Stimulated activated CD4-positive, alpha-beta T cell treated with anti-CD3 and anti-CD28 coated beads, Interleukin-1b, Interleukin-23, amount 100 ng/mL, for 1 hour (primary cell): ENCODE results near the gene CNTNAP5.

Experiments
- DNase-seq, 2 donors: peaks; one replicate each; pipeline ENCODE4 v3.0.0-alpha.2; 2020; ENCODE audit warnings: low read depth in 2 of 2

The CNTNAP5 gene

DNA sequence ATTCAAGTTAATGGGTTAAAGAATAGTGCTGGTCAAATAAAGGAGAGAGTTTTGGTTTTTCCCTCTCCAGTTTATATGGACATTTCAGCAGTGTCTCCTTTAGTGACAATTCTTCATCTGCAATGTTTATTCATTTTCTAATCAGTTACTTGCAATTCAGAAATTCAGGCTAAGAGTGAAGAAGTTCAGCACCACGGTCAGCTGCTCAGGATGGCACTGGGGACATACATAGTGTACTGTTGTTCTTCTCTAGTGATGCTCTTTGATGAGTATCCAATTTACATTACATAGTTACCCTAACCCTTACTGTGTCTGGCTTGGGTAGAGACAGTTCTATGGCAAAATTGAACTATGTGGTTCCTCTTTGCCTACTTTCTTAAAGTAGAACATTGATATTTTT lies 412.7 kb downstream of the CNTNAP5 start:
- DNase-seq = no peak

DNA sequence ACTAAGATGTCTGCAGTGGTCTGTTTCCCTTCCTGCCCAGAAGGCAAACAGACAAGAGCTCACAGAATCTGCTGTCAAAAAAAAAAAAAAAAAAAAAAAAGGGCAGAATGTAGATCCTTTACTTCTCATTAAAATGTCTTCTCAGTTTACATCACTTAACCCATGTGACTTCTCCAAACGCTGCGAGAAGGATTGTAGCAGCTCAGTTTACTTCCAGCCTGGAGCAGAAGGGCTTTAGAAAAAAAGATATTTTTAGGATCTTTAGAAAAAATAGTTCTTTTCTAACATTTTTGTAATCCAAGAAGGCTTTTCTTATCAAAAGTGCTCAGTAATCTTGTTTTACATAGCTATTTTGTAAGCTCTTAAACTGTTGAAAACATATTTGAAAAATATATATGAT lies 425.4 kb downstream of the CNTNAP5 start:
- no peak for DNase-seq

DNA sequence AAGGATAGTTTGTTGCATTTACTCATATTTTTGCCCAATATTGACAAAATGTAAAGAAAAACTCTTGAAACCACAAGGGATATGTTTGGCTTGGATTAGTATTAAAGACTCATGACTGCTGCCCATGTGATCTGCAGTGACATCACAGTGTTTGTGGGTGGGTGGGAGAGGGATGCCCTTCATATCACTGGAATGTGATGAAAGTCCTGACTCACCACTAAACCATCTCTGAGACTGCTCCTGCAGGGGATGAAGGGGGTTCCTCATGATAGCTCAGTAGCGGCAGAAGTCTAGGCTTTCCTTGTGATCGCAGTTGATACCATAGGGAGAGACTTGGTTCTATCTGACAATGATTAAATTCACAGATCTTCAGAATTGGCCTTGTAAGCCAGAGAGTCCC lies 451.2 kb downstream of the CNTNAP5 start:
- no peak for DNase-seq

DNA sequence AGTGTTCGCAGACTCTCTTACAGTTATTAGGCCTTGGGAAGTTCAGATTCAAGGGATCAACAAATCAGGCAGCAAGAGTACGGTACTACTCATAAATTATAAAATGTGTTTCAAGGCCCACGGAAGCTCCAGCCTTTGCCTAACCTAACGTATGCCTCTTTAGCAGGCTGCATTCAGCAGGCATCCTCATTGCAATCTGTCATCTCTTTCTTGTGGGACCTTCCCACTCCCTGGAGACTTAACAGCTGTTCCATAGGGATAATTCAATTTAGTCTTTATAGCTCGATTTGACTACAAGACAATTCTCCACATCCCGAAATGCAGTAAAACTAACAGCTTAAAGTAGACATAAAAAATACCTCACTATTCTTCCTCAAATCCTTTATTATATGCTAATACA lies 453.7 kb downstream of the CNTNAP5 start:
- no peak for DNase-seq

DNA sequence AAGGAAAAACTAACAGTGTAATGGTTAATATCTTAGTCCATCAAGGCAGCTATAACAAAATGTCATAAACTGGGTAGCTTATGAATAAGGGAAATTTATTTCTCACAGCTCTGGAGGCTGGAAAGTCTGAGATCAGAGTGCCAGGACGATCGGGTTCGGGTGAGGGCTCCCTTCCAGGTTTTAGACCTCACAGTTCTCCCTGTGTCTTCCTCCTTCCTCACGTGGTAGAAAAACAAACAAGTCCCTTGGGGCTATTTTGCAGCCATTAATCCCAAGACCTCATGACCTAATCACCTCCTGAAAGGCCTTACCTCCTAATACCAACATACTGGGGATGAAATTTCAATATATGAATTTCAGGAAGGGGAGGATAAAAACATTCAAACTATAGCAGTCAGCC lies 455.9 kb downstream of the CNTNAP5 start:
- no peak for DNase-seq

DNA sequence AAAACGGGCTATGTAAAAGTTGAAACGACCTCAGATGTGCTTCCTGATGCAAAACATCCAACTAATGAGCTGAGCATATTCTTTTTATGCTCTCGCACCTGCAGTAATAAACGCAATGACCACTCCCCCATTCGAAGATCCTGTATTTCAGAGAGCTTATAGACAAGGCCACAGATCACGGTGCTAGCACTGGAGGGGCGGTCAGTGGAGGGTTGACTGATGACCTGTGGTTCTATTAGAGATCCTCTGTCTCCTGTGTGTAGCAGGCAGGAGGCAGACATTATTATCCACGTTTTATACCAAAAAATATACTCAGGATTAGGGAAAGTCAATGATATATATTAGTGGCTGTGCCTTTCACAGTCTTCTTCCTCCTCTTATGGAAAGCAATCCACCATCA lies 457.0 kb downstream of the CNTNAP5 start:
- no peak for DNase-seq

DNA sequence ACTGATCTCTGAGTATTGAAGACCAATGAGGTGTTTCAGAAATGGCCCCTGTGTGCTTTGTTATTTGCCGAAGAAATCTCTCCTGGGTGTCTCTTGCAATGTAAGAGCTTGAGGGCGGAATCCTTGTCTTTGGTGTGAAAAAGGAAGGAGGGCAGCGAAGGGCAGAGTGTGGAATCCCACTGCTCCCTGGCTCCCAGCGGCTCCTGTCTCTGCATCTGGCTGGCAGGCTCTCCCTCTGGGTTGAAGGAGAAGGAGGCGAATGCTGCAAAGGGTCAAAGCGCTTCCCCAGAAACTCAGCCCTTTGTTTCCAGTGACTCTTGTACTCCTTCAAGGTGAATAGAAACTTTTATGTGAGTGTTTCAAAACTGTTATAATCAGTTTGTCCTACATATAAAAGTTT lies 457.5 kb downstream of the CNTNAP5 start:
- DNase-seq = no peak

DNA sequence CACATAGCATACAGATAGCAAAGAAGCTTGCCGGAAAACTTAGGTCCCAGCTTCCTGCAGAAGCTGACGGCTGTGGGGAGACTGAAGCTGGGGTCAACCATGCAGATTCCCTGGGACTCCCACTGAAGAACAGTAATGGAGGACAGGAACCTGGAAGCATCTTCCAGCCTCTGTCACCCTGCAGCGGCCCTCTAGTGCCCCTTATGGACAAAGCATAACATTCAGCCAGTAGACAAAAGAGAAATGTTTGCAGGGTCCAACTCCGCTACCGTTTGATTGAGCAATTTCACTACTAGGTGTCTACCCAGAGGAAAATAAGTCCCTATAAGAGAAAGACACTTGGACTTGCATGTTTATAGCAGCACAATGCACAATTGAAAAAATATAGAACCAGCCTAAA lies 460.6 kb downstream of the CNTNAP5 start:
- no peak for DNase-seq

DNA sequence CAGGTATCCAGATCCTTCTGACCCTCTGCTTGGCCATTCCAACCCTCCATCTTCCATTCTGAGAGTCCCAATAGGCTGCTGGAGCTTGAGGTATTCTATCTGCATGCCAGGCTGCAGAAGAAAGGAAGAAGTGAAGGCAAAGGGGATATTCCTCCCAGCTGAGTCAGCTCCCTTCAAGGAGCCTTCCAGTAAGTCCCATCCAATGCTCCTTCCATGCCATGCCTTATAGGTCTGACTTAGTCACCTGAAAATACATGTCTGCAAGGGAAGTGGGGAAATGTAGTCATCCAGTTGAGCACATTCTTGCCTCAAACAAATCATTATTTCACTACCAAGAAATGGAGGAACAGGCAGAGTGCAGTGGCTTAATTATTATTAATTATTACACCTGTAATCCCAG lies 464.6 kb downstream of the CNTNAP5 start:
- DNase-seq = no peak

DNA sequence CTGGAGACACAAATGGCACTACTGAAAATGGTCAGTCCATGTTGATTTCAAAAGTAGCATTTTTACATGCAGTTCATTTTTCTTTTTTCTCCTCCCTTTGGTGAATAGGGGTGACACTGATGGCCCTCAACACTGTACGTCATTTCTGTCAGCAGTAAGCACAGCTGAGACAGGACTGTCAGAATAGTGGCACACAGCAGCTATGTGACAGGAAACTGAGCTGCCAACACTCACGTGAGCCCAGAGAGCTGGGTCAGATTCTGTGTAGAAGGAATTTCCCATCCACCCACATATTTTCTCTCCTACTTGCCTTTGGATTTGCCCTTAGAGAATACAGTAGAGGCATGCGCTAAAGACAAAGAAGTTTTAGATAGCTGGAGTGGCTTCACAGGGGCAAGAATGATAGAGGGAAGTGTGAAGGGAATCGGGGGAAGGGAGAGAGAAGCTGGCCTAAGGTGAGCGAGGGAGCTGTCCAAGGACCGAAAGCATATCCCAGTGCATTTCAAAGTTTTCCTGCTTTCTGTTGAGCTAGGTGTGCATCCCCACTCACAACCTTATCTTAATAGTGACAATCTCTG lies 476.6 kb downstream of the CNTNAP5 start:
- no peak for DNase-seq

DNA sequence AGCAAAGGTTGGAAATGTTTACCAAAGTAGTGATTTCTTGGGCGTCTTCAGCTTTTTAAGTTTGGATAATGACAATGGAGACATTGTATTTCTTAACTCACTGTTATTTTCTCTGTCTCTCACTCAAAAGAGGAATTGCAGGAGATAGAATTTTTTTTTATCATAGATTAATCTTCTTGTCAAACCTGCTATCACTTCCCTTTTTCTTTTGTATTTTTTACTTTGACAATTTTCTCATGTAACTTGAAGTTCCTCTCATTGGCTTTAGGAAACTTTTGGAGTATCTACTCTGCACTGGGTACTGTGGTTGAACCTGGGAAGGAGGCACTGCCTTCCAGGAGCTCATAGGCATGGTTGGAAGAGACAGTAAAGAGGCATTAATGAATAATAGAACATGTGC lies 489.1 kb downstream of the CNTNAP5 start:
- DNase-seq = no peak

DNA sequence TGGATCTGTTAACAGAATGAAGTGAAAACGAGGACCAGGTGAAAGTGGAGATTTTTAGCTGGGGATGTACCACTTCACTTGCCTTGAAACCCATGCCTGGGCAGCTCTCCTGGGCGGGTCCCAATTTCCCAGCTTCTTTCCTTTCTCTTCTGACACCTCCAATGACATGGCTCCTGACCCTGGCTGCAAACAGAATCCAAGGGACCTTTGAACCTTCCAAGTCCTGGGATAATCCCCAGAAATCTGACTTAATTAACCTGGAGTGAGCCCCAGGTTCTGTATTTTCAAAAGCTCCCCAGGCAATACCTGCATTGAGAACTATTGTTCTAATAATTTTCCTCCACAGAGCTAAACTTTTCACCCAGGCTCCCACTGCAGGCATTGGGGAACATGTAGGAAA lies 495.9 kb downstream of the CNTNAP5 start:
- DNase-seq = no peak

DNA sequence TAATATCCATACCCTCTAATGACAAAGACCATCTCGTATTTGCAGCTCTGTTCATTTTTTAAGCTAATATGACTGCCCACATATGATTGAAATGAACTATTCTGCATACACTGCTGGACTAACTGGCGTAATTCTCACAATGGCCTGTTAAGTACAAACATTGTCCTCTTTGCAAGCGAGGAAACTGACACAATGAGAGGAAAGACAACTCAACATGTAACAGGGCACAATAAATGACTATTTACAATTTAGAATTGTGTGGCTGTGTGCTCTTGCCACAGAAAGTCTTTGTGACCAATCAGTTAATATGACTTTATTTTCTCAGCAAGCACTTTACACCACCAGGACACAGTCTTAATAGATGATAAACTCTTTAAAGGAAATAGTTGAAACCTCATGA lies 498.0 kb downstream of the CNTNAP5 start:
- DNase-seq = no peak

DNA sequence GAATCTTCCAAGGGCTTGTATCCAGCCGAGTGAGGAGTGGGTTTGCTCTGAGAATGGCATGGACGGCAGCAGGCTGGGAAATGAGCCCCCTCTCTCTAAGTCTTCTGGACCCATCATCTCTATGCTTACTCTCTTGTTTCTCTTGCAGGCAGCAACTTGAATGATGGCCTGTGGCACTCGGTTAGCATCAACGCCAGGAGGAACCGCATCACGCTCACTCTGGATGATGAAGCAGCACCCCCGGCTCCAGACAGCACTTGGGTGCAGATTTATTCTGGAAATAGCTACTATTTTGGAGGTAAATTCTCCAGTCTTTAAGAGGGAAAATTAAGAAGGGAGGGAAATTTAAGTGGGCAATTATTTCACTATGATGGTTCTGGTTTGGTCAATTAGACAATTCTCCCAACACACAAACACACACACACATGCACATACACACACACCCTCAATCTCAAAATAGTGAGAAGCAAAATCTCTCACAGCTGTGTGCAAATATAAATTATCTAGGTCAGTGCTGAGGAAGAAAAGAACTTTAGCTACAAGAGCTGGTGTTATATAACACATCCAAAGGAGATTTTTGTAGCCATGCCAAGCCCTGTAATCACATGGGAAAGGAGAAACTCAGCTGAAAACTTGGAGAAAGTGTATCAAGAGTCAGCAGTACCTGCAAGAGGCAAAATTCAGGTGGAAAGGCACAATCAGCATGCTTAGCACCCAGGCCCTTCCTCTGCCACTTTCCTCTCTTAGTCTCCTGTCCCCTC lies 499.2 kb downstream of the CNTNAP5 start:
- DNase-seq = no peak

DNA sequence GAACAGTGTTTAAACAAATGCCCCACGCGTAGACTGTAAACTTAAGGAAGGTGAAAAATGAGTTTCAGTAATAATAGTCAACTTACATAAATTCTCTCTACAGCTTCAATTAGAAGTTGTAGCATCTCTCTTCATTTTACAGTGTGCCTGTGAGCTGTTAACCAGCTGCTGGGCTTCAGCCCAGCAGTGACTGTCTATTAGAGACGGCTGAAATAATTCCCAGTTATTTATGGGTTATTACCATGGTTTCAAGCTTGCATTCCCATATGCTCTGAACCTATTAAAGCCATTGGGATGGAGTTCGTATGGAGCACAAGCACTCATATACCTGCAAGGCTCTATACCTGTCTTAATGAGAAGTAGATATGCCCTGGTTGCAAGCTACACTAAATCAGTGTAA lies 501.1 kb downstream of the CNTNAP5 start:
- no peak for DNase-seq

DNA sequence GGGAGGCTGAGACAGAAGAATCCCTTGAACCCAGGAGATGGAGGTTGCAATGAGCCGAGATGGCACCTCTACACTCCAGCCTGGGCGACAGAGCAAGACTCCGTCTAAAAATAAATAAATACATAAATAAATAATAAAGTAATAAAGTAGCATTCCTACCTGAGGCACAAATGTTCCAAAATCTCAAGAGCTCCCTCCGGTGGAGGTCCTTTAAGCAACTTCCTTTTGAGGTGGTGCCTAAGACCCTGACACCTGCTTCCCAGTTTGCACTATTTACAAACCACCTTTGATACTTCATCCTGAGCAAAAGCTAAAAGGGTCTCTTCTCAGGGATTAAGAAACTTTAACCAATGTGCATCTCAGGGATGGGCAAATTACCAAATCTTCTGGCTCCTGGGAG lies 505.1 kb downstream of the CNTNAP5 start:
- DNase-seq = no peak

DNA sequence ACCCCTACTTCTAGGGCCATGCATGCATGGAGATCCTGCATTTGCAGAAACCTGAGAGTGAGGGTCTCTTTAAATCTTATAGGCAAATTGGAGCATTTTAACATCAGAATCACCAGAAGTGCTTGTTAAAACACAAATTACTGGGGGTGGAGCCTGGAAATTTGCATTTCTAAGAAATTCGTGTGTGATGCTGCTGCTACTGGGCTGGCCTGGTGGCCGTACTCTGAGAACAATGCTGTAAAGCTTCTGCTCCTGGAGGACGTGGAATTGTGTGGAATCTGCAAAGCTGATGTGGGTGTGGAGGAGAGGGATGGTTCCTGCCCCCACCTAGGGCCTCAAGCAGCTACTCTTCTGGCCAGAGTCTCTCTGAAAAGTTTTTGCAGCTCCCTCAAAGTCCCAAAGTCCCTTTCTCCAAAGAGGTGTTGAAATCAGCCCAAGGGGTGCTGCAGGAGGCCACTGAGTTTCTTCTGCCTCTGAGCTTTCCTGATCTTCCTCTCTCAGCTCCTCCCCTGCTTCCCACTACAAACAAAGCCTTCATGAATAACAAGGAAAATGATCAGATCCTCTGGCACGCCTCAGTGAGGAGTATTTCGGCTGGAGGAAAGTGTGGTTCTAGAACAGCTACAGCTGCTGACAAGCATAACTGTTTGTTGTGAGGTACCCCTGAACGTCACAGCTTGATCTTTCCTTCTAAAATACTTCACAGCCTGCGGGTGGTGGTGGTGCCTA lies 508.3 kb downstream of the CNTNAP5 start:
- DNase-seq = no peak

DNA sequence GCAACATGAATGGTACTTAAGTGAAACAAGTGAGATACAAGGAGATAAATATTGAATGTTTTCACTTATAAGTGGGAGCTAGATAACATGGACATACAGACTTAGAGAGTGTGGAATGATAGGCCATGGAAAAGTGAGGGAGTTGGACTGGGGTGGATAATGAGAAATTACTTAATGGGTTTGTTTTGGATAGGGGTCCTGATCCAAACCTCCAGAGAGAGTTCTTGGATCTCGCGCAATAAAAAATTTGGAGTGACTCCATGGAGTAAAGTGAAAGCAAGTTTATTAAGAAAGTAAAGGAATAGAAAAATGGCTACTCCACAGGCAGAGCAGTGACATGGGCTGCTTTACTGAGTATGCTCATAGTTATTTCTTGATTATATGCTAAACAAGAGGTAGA lies 508.9 kb downstream of the CNTNAP5 start:
- no peak for DNase-seq

DNA sequence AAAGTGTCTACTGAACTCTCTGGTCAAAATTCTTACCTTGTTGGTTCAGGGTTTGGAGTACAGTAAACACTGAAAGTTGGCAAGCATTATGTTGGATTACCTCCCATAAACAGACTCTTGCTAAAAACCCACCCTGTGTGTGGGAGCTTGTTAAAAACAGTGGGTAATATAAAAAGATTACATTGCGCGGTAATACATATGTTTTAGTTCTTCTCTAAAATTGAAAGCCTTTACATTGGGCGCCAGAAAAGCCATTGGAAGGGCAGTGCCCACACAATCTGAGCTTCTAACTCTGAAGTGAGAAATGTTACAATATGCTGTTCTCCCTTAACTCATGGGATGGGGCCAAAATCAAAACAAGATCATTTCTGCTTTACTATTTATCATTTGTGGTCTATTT lies 510.7 kb downstream of the CNTNAP5 start:
- no peak for DNase-seq

DNA sequence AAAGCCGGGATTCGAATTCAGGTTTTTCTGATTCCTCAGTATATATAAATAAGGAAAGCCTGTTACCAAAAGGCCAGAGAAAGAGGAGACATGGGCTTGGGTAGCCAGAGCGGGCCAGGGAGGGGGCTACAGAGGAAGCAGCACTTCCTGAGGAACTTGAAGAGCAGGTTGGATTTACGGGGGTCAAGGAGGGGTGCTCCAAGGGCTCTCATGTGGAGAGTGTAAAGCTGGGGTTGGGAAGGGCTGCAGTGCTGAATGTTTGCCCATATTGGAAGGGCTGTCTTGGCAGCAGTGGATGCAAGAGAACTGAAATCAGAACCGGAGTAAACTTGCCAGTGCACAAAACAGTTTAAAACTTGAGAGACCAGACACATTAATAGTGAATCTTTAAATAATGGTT lies 511.5 kb downstream of the CNTNAP5 start:
- no peak for DNase-seq

DNA sequence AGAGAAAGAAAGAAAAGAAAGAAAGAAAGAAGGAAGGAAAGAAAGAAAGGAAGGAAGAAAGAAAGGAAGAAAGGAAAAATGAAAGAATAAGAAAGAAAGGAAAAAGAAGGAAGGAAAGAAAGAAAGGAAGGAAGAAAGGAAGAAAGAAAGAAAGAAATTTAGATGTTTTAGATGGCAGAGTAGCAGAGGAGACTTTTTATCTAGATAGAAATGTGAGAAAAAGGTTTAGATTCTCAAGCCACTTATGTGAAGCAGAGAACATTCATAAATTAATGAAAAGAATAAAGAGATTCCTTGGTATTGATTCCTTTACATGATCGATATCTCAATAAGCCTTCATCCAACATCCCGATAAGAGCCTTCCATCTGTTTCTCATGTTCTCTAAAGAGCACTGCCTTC lies 513.5 kb downstream of the CNTNAP5 start:
- DNase-seq = no peak

DNA sequence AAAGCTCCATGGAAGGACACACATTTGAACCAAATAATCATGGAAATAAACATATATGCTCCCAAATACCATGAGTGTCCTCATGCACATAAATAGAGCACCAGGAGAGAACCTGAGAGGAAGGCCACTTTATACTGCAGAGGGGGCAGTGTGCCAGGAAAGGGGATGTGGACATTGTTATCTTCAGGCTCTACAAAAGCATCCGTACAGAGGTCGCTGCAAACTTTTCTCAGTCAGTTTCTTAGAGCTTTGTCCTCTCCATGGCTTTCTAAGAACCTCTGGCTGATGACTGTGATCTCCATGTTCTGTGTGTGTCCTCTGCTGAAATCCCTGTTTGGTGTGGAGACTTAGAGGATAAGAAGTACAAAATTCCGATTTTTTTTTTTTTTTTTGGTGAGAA lies 515.7 kb downstream of the CNTNAP5 start:
- no peak for DNase-seq

DNA sequence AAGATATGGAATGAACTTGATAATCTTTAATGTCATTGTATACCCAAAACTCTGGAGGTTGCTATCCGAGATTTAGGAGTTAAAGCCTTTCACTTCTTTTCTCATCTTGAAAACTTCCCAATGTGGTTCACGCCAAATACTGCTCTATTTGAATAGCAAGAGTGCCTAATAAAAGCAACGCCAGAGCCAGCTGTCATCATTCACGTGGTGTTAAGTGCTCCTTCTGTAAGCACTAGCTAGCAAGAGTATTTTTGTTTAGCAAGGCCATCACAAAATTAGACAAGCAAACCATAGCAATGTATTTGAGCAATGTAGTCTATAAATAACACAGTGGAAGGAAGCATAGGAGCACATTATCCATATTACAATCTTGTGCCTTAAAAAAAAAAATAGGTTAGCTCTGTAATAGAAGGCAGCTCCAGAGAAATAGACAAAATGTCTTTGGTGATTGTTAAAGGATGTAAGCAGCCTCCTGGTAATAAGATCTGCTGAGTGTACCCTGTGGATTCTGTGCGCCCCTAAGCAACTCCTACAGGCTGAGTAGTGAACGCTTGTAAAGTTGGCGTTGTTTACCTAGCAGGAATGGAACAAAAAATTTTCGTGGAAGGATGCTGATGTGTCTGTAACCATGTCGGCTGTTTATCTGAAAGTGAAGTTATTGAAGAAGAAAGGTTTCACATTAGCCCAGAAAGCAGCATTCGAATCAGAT lies 518.0 kb downstream of the CNTNAP5 start:
- no peak for DNase-seq
